ENCODE measurements around the gene FASN.

Gene FASN

DNA sequence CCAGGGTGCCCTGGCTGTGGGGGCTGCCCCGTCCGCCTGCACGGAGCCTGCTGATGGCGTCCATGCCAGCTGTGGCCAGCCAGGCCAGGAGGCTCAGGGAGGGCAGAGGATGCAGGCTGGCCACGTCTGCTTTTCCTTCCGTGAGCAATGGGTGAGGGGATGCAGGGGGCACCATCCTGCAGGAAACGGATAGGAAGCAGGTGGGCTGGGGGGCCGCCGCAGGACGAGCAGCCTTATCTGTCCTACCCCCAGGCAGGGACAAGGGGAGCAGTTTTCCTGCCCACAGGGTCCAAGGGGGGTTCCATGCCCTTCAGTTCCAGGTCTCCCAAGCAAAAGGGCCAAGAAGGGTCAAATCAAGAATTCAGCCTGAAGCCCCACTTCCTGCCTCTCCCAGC lies 39.2 kb downstream of the FASN start:
- H3K27me3 ChIP-seq (ENCODE audit: low read depth, low read length), result no peaks in the 10 kb centered on the region
- TF ChIP-seq EZH2phosphoT487 (IDR thresholded peaks at IDR 0.05; ENCODE audit: low read depth), result no peak
- TF ChIP-seq, protein P1, sequence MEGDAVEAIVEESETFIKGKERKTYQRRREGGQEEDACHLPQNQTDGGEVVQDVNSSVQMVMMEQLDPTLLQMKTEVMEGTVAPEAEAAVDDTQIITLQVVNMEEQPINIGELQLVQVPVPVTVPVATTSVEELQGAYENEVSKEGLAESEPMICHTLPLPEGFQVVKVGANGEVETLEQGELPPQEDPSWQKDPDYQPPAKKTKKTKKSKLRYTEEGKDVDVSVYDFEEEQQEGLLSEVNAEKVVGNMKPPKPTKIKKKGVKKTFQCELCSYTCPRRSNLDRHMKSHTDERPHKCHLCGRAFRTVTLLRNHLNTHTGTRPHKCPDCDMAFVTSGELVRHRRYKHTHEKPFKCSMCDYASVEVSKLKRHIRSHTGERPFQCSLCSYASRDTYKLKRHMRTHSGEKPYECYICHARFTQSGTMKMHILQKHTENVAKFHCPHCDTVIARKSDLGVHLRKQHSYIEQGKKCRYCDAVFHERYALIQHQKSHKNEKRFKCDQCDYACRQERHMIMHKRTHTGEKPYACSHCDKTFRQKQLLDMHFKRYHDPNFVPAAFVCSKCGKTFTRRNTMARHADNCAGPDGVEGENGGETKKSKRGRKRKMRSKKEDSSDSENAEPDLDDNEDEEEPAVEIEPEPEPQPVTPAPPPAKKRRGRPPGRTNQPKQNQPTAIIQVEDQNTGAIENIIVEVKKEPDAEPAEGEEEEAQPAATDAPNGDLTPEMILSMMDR (IDR thresholded peaks at IDR 0.05; ENCODE audit: low read depth, low read length), result no peak
- no peak overlapping the region for H2AFZ ChIP-seq (ENCODE audit: low read depth, low read length)
- H3K79me2 ChIP-seq (ENCODE audit: low read length), result peaks cover 6% of the 10 kb centered on the region
- peaks cover 36% of the 10 kb centered on the region for H3K36me3 ChIP-seq (replicated peaks; ENCODE audit: low read depth, low read length)
- no peak overlapping the region for H3K27ac ChIP-seq (ENCODE audit: low read length)
- no peak overlapping the region for H3K4me3 ChIP-seq (ENCODE audit: low read length)
- H3K4me1 ChIP-seq (ENCODE audit: low read length), result peaks cover 1% of the 10 kb centered on the region
- H3K4me2 ChIP-seq (ENCODE audit: low read length), result no peak overlapping the region
- H3K9ac ChIP-seq (ENCODE audit: low read length), result no peak overlapping the region
- no peaks in the 10 kb centered on the region for H3K9me3 ChIP-seq (ENCODE audit: insufficient read depth, low read length)
- H4K20me1 ChIP-seq (ENCODE audit: insufficient read depth, low read length), result no peaks in the 10 kb centered on the region

DNA sequence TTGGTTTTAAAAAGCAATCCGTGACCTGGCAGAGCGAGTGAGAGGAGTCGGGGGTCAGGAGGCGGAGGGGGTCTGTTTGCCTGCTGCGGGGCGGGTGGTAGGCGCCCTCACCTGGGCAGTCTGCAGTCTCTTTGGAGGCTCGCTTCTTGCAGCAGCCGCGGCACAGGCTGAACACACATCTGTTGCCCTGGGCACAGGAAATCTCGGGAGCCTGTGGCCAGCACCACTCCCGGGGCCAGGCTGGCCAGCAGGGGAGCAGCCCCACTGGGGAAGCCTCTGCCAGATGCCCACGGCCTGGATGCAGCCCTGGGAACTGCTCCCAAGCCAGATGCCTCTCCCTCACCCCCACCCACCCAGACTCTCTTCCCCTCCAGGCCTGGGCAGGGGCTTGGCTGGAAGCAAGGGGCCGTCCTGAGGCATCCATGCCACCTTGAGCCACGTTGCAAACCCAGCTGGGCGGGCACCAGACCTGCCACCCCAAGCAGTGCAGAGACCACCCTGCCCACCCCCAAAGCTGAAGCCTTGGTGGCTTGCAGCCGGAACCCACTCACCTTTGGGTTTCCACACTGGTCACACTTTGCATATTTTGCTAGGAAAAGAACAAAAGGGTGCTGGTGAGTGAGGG lies 39.7 kb downstream of the FASN start:
- Histone ChIP-seq H3K9ac (ENCODE audit: low read length) (no peak overlapping the region), H3K4me1 (ENCODE audit: low read length) (no peaks in the 10 kb centered on the region), H3K27me3 (ENCODE audit: low read depth, low read length) (no peaks in the 10 kb centered on the region), H2AFZ (ENCODE audit: low read depth, low read length) (no peak overlapping the region), H3K4me3 (ENCODE audit: low read length) (no peak overlapping the region), H4K20me1 (ENCODE audit: insufficient read depth, low read length) (no peaks in the 10 kb centered on the region), H3K36me3 (replicated peaks; ENCODE audit: low read depth, low read length) (peaks cover 31% of the 10 kb centered on the region), H3K4me2 (ENCODE audit: low read length) (no peak overlapping the region), H3K27ac (ENCODE audit: low read length) (no peak overlapping the region), H3K9me3 (ENCODE audit: insufficient read depth, low read length) (no peaks in the 10 kb centered on the region), H3K79me2 (ENCODE audit: low read length) (peaks cover 2% of the 10 kb centered on the region; the same call in 1 of the 2 replicates)
- TF ChIP-seq, protein P1 (IDR thresholded peaks at IDR 0.05; ENCODE audit: low read depth, low read length), result no peak
- TF ChIP-seq EZH2phosphoT487 (IDR thresholded peaks at IDR 0.05; ENCODE audit: low read depth), result no peak

DNA sequence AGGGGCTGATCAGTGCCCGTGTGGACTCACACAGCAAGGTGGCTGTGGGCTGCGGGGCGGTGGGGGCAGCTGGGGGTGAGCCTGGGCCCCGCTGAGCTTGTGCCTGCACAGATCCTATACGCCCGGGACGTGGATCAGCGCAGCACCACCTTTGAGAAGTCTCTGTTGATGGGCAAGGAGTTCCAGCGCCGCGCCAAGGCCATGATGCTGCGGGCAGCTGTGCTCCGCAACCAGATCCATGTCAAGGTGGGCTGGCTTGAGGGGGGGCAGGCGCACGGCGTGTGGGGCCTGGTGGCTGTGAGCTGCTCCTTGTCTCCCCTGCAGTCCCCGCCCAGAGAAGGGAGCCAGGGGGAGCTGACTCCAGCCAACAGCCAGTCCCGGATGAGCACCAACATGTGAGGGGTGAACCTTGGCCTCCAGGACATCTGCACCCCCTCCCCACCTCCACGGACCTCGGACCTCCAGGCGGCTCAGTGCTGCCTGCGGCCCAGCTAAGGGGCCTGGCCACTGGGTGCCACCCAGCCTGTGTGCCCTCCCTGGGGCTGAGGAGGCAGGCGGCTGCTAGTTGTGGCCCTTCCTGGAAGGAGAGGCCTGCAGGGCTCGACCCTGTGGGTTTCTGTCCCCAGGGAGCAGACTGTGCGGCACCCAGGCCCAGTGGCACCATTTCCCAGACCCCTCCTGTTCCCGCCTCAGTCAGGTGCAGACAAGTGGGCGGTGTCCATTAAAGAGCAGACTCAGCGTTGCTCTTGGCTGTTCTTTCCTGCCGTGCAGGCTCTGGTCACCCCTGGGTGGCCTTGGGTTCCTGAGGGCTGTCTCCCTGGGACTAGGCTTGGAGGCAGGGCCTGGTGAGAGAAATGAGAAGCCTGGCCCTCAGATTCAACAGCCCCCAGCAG lies 41.1 kb downstream of the FASN start:
- H3K36me3 ChIP-seq (replicated peaks; ENCODE audit: low read depth, low read length), result peaks cover 29% of the 10 kb centered on the region
- no peak overlapping the region for H3K4me2 ChIP-seq (ENCODE audit: low read length)
- no peak overlapping the region for H3K4me3 ChIP-seq (ENCODE audit: low read length)
- H3K9me3 ChIP-seq (ENCODE audit: insufficient read depth, low read length), result no peaks in the 10 kb centered on the region
- no peak for TF ChIP-seq EZH2phosphoT487 (IDR thresholded peaks at IDR 0.05; ENCODE audit: low read depth)
- TF ChIP-seq, protein P1 (IDR thresholded peaks at IDR 0.05; ENCODE audit: low read depth, low read length), result no peak
- H3K4me1 ChIP-seq (ENCODE audit: low read length), result peaks cover 8% of the 10 kb centered on the region
- H3K9ac ChIP-seq (ENCODE audit: low read length), result no peak overlapping the region
- peaks cover 15% of the 10 kb centered on the region for H3K79me2 ChIP-seq (ENCODE audit: low read length)
- peaks cover 7% of the 10 kb centered on the region; the same call in 1 of the 2 replicates for H4K20me1 ChIP-seq (ENCODE audit: insufficient read depth, low read length)
- no peaks in the 10 kb centered on the region for H3K27me3 ChIP-seq (ENCODE audit: low read depth, low read length)
- no peak overlapping the region for H3K27ac ChIP-seq (ENCODE audit: low read length)
- no peak overlapping the region for H2AFZ ChIP-seq (ENCODE audit: low read depth, low read length)
